Caco-2 (cell line): ENCODE data around the gene TCIRG1. TPM values are rescaled to one million over a fixed set of nuclear protein-coding genes. Genes with fewer than 3 reads are reported as not detected.

Source experiments
- BruUV-seq: library from RNA; stranded (reverse); fragments of 400-500 nt; replicated peaks from 2 replicates; lab custom pipeline; 2021; lab: Mats Ljungman, UMichigan
- CTCF ChIA-PET: fragments of 300-600 bp; sonication (Branson Sonifier 250); formaldehyde crosslinking; loops from one replicate; lab custom pipeline; 2022; ENCODE audit warnings: antibody characterized with exemption; lab: Charles Lee
- POLR2A ChIA-PET: fragments of 300-600 bp; sonication (Branson Sonifier 250); formaldehyde crosslinking; loops from one replicate; lab custom pipeline; 2022; ENCODE audit warnings: antibody characterized with exemption; lab: Charles Lee
- DNase-seq, 2 experiments: peaks; one replicate each; pipeline versions ENCODE4 v3.0.0 to v3.0.0-alpha.2; 2020 to 2022
- H3K27me3 ChIP-seq: replicated peaks from 2 replicates; pipeline ENCODE4 v1.6.0; 2011; ENCODE audit warnings: low read length; ENCODE audit not compliant: control insufficient read depth, insufficient read depth
- H3K36me3 ChIP-seq: 2 replicates; pipeline ENCODE4 v1.5.1; 2011; ENCODE audit warnings: low read length; ENCODE audit not compliant: control insufficient read depth, insufficient read depth
- H3K4me1 ChIP-seq: fragments of 250-450 bp; sonication (Bioruptor Pico); 2 replicates; pipeline ENCODE4 v1.5.1; 2020; ENCODE audit warnings: mild to moderate bottlenecking
- H3K4me3 ChIP-seq: 2 replicates; pipeline ENCODE4 v1.5.1; 2011; ENCODE audit warnings: low read depth, mild to moderate bottlenecking, control low read depth, low read length
- H3K9me3 ChIP-seq: fragments of 250-450 bp; sonication (Bioruptor Pico); 2 replicates; pipeline ENCODE4 v1.5.1; 2020; ENCODE audit warnings: mild to moderate bottlenecking, moderate library complexity
- H3K27ac Mint-ChIP-seq: one replicate; pipeline ENCODE4 v1.8.0; 2022; ENCODE audit warnings: mixed read lengths; ENCODE audit not compliant: unreplicated experiment
- H3K27me3 Mint-ChIP-seq: one replicate; pipeline ENCODE4 v1.8.0; 2022; ENCODE audit warnings: mixed read lengths; ENCODE audit not compliant: insufficient read depth, unreplicated experiment
- H3K36me3 Mint-ChIP-seq: one replicate; pipeline ENCODE4 v1.8.0; 2022; ENCODE audit warnings: mild to moderate bottlenecking, mixed read lengths; ENCODE audit not compliant: insufficient read depth, unreplicated experiment
- H3K4me1 Mint-ChIP-seq: one replicate; pipeline ENCODE4 v1.8.0; 2022; ENCODE audit warnings: low read depth, mixed read lengths; ENCODE audit not compliant: unreplicated experiment
- H3K4me3 Mint-ChIP-seq: one replicate; pipeline ENCODE4 v1.8.0; 2022; ENCODE audit warnings: mild to moderate bottlenecking, moderate library complexity, mixed read lengths; ENCODE audit not compliant: unreplicated experiment
- H3K9me3 Mint-ChIP-seq: one replicate; pipeline ENCODE4 v1.8.0; 2022; ENCODE audit warnings: mixed read lengths; ENCODE audit not compliant: unreplicated experiment
- intact Hi-C: fragments of 100-400 bp; cut with micrococcal nuclease; formaldehyde crosslinking; loops from one replicate; pipeline ENCODE4 v1.10.0; 2022; ENCODE audit not compliant: unreplicated experiment
- total RNA-seq: library from RNA; stranded (reverse); gene quantifications from 2 replicates; pipeline ENCODE4 v1.2.3, GENCODE V29; 2022
- TF ChIP-seq, protein P1 (sequence below), 2 experiments: fragments of 200-600 bp in 1 of 2; IDR thresholded peaks; 1 replicate in 1 of 2; 2 replicates in 1 of 2; pipeline versions ENCODE4 v1.5.1 to v1.8.0; 2011 to 2022; ENCODE audit warnings: antibody characterized with exemption in 1 of 2, control low read depth in 1 of 2, inconsistent platforms in 1 of 2, low read depth in 1 of 2, low read length in 1 of 2, mild to moderate bottlenecking in 1 of 2, moderate library complexity in 1 of 2; ENCODE audit not compliant: insufficient read depth in 1 of 2, severe bottlenecking in 1 of 2, unreplicated experiment in 1 of 2

Gene TCIRG1
- total RNA-seq, 1 experiment from 2014 or later: 2.7 TPM

DNA sequence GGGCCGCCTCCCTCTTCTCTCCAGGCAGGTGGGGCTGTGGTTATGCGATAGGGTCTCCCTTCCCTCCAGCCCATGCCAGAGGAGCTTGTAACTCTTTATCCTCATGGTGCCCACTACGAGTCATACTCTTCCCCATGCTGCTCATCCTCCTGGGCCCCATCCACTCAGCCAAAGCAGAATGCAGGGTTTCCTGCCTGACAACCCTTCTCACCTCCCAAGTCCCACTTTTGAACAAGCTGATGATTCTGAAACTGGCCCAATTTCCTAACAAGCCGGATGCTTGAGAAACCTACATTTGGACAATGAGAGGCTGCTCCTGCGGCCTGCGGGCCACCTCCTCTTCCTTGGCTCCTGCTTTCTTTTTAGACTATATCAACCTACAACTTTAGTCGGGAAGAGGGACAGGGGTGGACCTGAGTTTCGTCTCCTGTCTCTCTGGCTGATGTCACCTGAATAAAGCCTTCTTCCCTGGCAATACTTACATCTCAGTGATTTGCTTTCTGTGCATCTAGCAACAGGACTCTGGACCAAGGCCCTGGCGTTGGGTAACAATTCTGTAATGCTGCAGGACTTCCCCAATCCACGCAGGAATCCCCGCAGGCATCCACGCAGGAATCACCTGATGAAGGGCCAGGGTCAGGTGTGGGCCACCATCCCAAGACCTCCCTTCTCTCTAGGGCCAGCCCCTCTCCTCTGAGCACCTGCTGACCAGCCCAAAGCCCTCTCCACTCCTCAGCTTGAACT lies 9.9 kb upstream of the TCIRG1 start:
- Mint-ChIP-seq H3K4me1 (peaks cover 12% of the 10 kb centered on the region), H3K9me3 (no peaks in the 10 kb centered on the region), H3K4me3 (peak overlapping the region; percentile 85), H3K27ac (peak overlapping the region; percentile 90), H3K36me3 (peaks cover 12% of the 10 kb centered on the region), H3K27me3 (no peaks in the 10 kb centered on the region)
- BruUV-seq: no TSS peak
- no peak overlapping the region for H3K4me3 ChIP-seq
- peaks cover 13% of the 10 kb centered on the region for H3K4me1 ChIP-seq
- no peak for DNase-seq
- TF ChIP-seq, protein P1, sequence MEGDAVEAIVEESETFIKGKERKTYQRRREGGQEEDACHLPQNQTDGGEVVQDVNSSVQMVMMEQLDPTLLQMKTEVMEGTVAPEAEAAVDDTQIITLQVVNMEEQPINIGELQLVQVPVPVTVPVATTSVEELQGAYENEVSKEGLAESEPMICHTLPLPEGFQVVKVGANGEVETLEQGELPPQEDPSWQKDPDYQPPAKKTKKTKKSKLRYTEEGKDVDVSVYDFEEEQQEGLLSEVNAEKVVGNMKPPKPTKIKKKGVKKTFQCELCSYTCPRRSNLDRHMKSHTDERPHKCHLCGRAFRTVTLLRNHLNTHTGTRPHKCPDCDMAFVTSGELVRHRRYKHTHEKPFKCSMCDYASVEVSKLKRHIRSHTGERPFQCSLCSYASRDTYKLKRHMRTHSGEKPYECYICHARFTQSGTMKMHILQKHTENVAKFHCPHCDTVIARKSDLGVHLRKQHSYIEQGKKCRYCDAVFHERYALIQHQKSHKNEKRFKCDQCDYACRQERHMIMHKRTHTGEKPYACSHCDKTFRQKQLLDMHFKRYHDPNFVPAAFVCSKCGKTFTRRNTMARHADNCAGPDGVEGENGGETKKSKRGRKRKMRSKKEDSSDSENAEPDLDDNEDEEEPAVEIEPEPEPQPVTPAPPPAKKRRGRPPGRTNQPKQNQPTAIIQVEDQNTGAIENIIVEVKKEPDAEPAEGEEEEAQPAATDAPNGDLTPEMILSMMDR (IDR thresholded peaks at IDR 0.05; ENCODE audit: insufficient read depth in 1 of 2, low read depth in 1 of 2, low read length in 1 of 2, severe bottlenecking in 1 of 2, unreplicated experiment in 1 of 2): no peak
- ChIA-PET CTCF (interaction anchor here (0.7 kb wide), 1 partner anchor 13 kb away, joined by 3 read pairs; no protein-coding TSS in a partner anchor), POLR2A (no interaction called here)
- no peaks in the 10 kb centered on the region for H3K27me3 ChIP-seq
- H3K36me3 ChIP-seq: peaks cover 2% of the 10 kb centered on the region
- H3K9me3 ChIP-seq: no peaks in the 10 kb centered on the region
- intact Hi-C loops: no loop called here

DNA sequence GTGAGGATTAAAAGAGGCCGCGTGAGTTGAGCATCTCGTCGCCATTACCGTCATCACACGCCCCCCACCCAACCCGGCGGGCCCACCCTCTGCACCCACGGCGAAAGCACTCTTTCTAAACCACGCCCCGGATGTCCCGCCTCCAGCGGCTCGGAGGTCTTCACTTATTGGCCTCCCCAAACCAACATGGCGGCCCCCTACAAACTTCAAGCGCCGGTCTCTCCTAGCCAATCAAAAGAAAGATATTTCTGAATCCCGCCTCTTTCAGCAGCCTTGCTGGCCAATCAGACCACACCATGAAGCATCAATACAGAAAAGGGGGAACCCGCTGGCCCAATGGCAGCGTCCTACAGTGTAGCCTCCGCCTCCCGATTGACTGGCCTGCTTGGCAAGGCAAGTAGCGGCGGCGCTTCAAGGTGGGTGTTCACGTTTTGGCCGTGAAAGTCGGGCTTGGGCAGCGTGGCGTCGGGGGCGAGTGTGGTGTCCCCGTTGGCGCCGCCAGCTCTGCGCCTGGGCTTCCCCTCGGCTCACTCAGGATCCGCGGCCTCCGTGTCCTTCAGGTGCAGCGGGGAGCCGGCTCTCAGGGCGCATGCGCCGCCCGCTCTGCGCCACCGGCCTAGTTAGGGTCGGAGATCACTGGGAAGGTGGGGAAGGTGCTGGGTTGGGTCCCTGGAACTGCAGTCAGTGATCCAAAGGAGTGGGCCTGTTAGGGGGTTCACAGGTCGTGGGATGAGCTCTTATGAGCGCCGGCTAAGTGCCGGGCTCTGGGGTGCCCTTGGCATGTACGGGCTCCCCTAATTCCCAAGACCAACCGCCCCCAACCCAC lies 8.3 kb upstream of the TCIRG1 start, which contains the start of gene NDUFS8:
TSS of gene NDUFS8 (plus strand) at position 364 of the 826 bp plus-strand sequence. CDS start 1,471 bp downstream, outside the sequence.
- peak; percentile 99 to 100 for DNase-seq
- H3K36me3 ChIP-seq: peaks cover 4% of the 10 kb centered on the region
- no peaks in the 10 kb centered on the region for H3K27me3 ChIP-seq
- no peaks in the 10 kb centered on the region for H3K9me3 ChIP-seq
- peaks cover 12% of the 10 kb centered on the region for H3K4me1 Mint-ChIP-seq
- no peaks in the 10 kb centered on the region for H3K27me3 Mint-ChIP-seq
- BruUV-seq: no TSS peak
- TF ChIP-seq, protein P1 (IDR thresholded peaks at IDR 0.05; ENCODE audit: insufficient read depth in 1 of 2, low read depth in 1 of 2, low read length in 1 of 2, severe bottlenecking in 1 of 2, unreplicated experiment in 1 of 2): no peak
- peak within 1 kb of the TSS; percentile 85 for H3K4me3 Mint-ChIP-seq
- peaks cover 13% of the 10 kb centered on the region for H3K4me1 ChIP-seq
- H3K4me3 ChIP-seq: peak within 1 kb of the TSS; percentile 98
- no peaks in the 10 kb centered on the region for H3K9me3 Mint-ChIP-seq
- POLR2A ChIA-PET: no interaction called here
- H3K27ac Mint-ChIP-seq: peak within 1 kb of the TSS; percentile 90
- intact Hi-C loops: loop anchor here (1.0 to 5.0 kb wide), 2 partner anchors 20 to 92 kb away; partner anchors contain the start of genes ALDH3B1 and CHKA
- CTCF ChIA-PET: interaction anchor here (0.7 to 2.0 kb wide), 2 partner anchors 21 to 747 kb away, joined by 4 to 5 read pairs; partner anchors contain the start of gene ALDH3B1
- H3K36me3 Mint-ChIP-seq: peaks cover 25% of the 10 kb centered on the region

DNA sequence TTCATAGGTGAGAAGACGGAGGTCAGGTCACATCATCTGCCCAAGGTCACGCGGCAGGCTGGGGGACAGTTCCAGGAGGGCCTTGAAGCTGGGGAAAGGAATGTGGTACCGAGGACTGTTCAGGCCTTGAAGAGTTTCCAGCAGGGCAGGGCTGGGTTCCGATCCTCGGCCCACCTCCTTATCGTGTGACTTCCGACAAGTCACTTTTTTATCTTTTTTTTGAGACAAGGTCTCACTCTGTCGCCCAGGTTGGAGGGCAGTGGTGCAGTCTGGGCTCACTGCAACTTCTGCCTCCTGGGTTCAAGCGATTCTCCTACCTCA lies 7.7 kb upstream of the TCIRG1 start:
- TF ChIP-seq, protein P1 (IDR thresholded peaks at IDR 0.05; ENCODE audit: insufficient read depth in 1 of 2, low read depth in 1 of 2, low read length in 1 of 2, severe bottlenecking in 1 of 2, unreplicated experiment in 1 of 2): no peak
- H3K27ac Mint-ChIP-seq: peak overlapping the region; percentile 90
- H3K36me3 Mint-ChIP-seq: peaks cover 31% of the 10 kb centered on the region
- no peaks in the 10 kb centered on the region for H3K9me3 Mint-ChIP-seq
- Histone ChIP-seq H3K9me3 (no peaks in the 10 kb centered on the region), H3K27me3 (no peaks in the 10 kb centered on the region), H3K36me3 (peaks cover 4% of the 10 kb centered on the region), H3K4me1 (peaks cover 13% of the 10 kb centered on the region), H3K4me3 (peak overlapping the region; percentile 98)
- H3K4me1 Mint-ChIP-seq: peaks cover 12% of the 10 kb centered on the region
- ChIA-PET CTCF (interaction anchor here (2.0 kb wide), 1 partner anchor 21 kb away, joined by 5 read pairs; the partner anchor contains the start of gene ALDH3B1), POLR2A (no interaction called here)
- no peak for DNase-seq
- H3K4me3 Mint-ChIP-seq: peak overlapping the region; percentile 85
- intact Hi-C loops: loop anchor here (5.0 kb wide), 1 partner anchor 91 kb away; the partner anchor contains the start of gene CHKA
- BruUV-seq: TSS peak; percentile 40
- no peaks in the 10 kb centered on the region for H3K27me3 Mint-ChIP-seq
